Islet precursor cell (in vitro differentiated cells): ENCODE measurements around the gene IGFN1.
A peak's percentile ranks its signal among the peaks of the same experiment; 100 is the strongest.

Experiments used
- DNase-seq: peaks from one replicate; pipeline ENCODE4 v3.0.0-alpha.2; 2018

Gene IGFN1

GRCh38 chr1:201190624-201191051, at the start of gene IGFN1:
IGFN1 (plus strand) TSS chr1:201190824; CDS start chr1:201193294, 2,470 bp downstream.
- peak; percentile 90 for DNase-seq

GRCh38 chr1:201140941-201141260, 49.7 kb upstream of the IGFN1 start:
- DNase-seq = no peak

- no peak for DNase-seq
These were observed 49.2 kb upstream of the IGFN1 start for GRCh38 chr1:201141418-201141817.

GRCh38 chr1:201142011-201142848, 48.4 kb upstream of the IGFN1 start:
- DNase-seq = no peak

GRCh38 chr1:201142849-201143725, 47.5 kb upstream of the IGFN1 start:
- peak; percentile 32 for DNase-seq

- peak; percentile 48 for DNase-seq
These were observed 46.6 kb upstream of the IGFN1 start for GRCh38 chr1:201143726-201144635.

- peak; percentile 35 for DNase-seq
These were observed 45.9 kb upstream of the IGFN1 start for GRCh38 chr1:201144701-201145100.

DNA sequence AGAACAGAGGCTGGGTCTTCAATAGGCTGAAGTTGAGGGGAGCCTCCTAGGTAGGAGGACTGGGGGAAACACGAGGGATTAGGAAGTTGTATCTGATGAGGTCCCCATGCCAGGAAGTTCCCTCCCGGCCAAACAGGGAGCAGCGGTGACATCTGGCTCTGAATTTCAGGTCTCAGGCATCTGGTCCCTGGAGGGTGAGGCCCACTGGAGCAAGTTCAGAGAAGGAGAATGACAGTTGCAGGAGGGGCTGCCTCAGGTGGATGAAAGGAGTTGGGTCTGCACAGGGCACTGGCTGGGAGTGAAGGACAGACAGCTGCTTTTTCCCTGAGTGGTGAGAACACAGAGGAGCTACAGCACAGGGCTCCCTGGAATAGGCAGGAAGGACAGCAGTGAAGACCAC, 45.5 kb upstream of the IGFN1 start:
- DNase-seq = peak; percentile 32

DNA sequence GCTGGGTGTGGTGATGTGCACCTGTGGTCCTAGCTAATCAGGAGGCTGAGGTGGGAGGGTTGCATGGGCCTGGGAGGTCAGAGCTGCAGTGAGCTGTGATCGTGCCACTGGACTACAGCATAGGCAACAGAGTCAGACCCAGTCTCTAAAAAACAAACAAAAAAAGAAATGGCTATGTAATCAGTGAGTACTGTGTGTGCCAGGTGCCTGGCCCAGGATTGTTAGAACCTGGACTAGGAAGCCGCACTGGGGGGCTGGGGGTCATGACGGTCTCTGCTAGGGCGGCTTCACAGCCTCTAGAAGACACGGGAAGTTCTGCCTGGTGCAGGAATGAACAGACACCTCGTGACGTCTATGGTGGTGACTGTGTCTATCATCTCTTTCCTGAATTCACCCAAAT, 44.8 kb upstream of the IGFN1 start:
- peak; percentile 29 for DNase-seq

- DNase-seq = peak; percentile 37
These were observed 43.8 kb upstream of the IGFN1 start for GRCh38 chr1:201146626-201147390.

DNA sequence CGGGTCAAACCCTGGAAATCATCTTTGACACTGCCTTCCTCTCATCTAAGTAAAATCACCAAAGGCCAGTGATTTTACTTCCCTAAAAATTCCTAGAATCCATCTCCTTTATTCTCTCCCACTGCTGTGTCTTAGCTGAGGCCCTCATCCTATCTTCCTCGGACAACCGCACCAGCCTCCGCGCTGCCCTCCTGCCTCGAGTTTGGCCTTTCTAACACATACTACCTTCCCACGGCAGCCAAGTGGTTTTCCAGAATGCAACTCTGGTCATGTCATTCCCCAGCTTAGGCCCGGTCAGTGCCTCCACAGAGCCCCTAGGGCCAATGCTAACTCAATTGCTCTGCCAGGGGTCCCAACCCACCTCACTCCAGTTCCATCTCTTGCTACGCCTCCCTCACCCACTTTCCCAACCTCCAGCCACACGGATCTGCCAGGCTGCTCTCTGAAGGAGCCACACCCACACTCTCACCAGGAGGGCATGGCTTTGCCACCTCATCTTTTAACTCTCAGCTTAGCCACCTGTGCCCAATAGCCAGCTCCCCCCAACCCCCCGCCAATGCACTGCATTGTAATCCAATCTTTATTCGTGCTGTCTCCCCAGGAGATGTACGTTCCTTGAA, 43.1 kb upstream of the IGFN1 start:
- DNase-seq = peak; percentile 29

DNA sequence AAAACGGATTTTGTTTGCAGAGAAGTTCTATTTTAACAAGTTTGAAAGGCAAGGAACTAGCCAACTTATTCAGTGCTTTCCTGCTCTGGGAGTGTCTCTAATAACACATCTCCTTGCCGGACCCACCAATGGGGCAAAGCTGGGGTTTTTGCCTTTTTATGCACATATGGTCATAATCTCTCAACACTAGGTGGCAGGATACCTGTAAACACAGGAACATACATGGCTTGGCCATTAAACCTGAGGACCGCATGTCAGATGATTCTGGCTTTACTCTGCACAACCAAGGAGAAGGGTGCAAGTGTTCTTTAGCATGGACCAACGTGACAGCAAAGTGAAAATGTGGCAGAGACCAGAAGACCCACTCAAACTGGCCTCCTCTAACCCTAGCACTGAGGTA, 41.2 kb upstream of the IGFN1 start:
- peak; percentile 53 for DNase-seq

GRCh38 chr1:201153474-201154388, 36.9 kb upstream of the IGFN1 start:
- no peak for DNase-seq

- peak; percentile 99 for DNase-seq
These were observed 36.0 kb upstream of the IGFN1 start, which contains the start of gene TMEM9 for GRCh38 chr1:201154389-201155165. TMEM9 (minus strand) TSS chr1:201154474; CDS start chr1:201153923, 551 bp downstream.

DNA sequence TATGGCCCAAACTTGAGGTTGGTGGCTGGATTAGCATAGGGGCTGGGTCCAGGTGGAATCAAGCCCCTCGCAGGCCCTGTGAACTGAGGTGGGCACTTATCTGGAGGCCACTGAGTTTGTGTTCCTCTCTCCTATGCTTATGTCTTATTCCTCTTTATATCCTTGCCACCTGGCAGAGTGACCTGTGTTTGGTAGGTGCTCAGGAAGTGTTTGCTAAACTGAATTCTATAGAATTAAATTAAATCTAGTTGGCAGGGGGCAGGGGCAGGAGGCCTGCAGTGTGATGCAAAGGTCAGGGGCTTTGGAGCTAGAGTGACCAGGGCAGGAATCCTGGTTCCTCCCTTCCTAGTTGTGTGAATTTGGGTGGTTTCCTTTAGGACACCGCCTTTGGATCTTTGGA, 35.3 kb upstream of the IGFN1 start:
- DNase-seq = no peak

- DNase-seq = peak; percentile 29
These were observed 34.3 kb upstream of the IGFN1 start for GRCh38 chr1:201156346-201156745.

- DNase-seq = peak; percentile 13
These were observed 33.8 kb upstream of the IGFN1 start for GRCh38 chr1:201156819-201157218.

- no peak for DNase-seq
These were observed 32.7 kb upstream of the IGFN1 start for GRCh38 chr1:201157949-201158348.

DNA sequence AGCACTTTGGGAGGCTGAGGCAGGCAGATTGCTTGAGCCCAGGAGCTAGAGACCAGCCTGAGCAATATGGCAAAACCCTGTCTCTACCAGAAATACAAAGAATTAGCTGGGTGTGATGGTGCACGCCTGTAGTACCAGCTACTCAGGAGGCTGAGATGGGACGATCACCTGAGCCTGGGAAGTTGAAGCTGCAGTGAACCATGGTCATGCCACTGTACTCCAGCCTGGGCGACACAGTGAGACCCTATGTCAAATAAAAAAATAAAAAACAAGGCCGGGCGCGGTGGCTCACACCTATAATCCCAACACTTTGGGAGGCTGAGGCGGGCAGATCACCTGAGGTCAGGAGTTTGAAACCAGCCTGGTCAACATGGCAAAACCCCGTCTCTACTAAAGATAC, 27.6 kb upstream of the IGFN1 start:
- peak; percentile 19 for DNase-seq
